ENCODE measurements around the gene REN. TPM values are rescaled to one million over a fixed set of nuclear protein-coding genes. Genes with fewer than 3 reads are reported as not detected.

The REN gene
- total and polyA plus RNA-seq, 2 donors (not counting 1 experiment from before 2014, with no cell fraction given), result 0.17 to 0.20 TPM

- no peaks in the 10 kb centered on the region for H3K9me3 ChIP-seq (ENCODE audit: control insufficient read depth, insufficient read depth, low read depth, low read length)
- H3K4me1 ChIP-seq (ENCODE audit: control insufficient read depth, extremely low read depth, insufficient read depth, low read length), result peaks cover 3% of the 10 kb centered on the region
- H3K27ac ChIP-seq (ENCODE audit: insufficient read depth, low read length), result no peak overlapping the region
- TF ChIP-seq CTCF (conservative IDR thresholded peaks at IDR 0.05 in 1 of 2, IDR thresholded peaks at IDR 0.05 in 1 of 2; ENCODE audit: low read depth in 1 of 2, low read length in 2 of 2), result no peak
- no peak for TF ChIP-seq EZH2 (IDR thresholded peaks at IDR 0.05; ENCODE audit: low read length, missing control alignments)
- no peak overlapping the region for H3K4me3 ChIP-seq (replicated peaks in 1 of 4; ENCODE audit: control extremely low read depth in 1 of 4, insufficient read depth in 1 of 4, low read depth in 3 of 4, low read length in 4 of 4)
- no peaks in the 10 kb centered on the region for H3K79me2 ChIP-seq (ENCODE audit: control insufficient read depth, insufficient read depth, low read length)
- DNase-seq (ENCODE audit: low read depth in 2 of 2), result peak; percentile 17 to 88
- no peak overlapping the region for H2AFZ ChIP-seq (ENCODE audit: low read length)
- H3K27me3 ChIP-seq (ENCODE audit: control insufficient read depth, insufficient read depth, low read length), result peaks cover 7% of the 10 kb centered on the region
- H4K20me1 ChIP-seq (ENCODE audit: control insufficient read depth, extremely low read depth, insufficient read depth, low read length), result no peaks in the 10 kb centered on the region
- peak overlapping the region; percentile 8 for H3K4me2 ChIP-seq (ENCODE audit: extremely low read depth, insufficient read depth, low read length)
- H3K9ac ChIP-seq (ENCODE audit: insufficient read depth, low read length), result no peak overlapping the region
- H3K36me3 ChIP-seq (ENCODE audit: control insufficient read depth, insufficient read depth, low read length), result no peaks in the 10 kb centered on the region
These were observed 32.5 kb upstream of the REN start for GRCh38 chr1:204198348-204199340.

GRCh38 chr1:204197068-204197467 is 30.9 kb upstream of the REN start:
- peaks cover 3% of the 10 kb centered on the region for H3K4me1 ChIP-seq (ENCODE audit: control insufficient read depth, extremely low read depth, insufficient read depth, low read length)
- no peak for TF ChIP-seq CTCF (conservative IDR thresholded peaks at IDR 0.05 in 1 of 2, IDR thresholded peaks at IDR 0.05 in 1 of 2; ENCODE audit: low read depth in 1 of 2, low read length in 2 of 2)
- TF ChIP-seq EZH2 (IDR thresholded peaks at IDR 0.05; ENCODE audit: low read length, missing control alignments), result no peak
- no peak overlapping the region for H3K27ac ChIP-seq (ENCODE audit: insufficient read depth, low read length)
- no peak overlapping the region for H3K9ac ChIP-seq (ENCODE audit: insufficient read depth, low read length)
- H2AFZ ChIP-seq (ENCODE audit: low read length), result no peak overlapping the region
- H3K4me2 ChIP-seq (ENCODE audit: extremely low read depth, insufficient read depth, low read length), result no peak overlapping the region
- no peaks in the 10 kb centered on the region for H4K20me1 ChIP-seq (ENCODE audit: control insufficient read depth, extremely low read depth, insufficient read depth, low read length)
- no peaks in the 10 kb centered on the region for H3K9me3 ChIP-seq (ENCODE audit: control insufficient read depth, insufficient read depth, low read depth, low read length)
- DNase-seq (ENCODE audit: low read depth in 2 of 2), result no peak
- H3K27me3 ChIP-seq (ENCODE audit: control insufficient read depth, insufficient read depth, low read length), result peaks cover 6% of the 10 kb centered on the region
- no peaks in the 10 kb centered on the region for H3K36me3 ChIP-seq (ENCODE audit: control insufficient read depth, insufficient read depth, low read length)
- H3K79me2 ChIP-seq (ENCODE audit: control insufficient read depth, insufficient read depth, low read length), result no peaks in the 10 kb centered on the region
- no peak overlapping the region for H3K4me3 ChIP-seq (replicated peaks in 1 of 4; ENCODE audit: control extremely low read depth in 1 of 4, insufficient read depth in 1 of 4, low read depth in 3 of 4, low read length in 4 of 4)

DNA sequence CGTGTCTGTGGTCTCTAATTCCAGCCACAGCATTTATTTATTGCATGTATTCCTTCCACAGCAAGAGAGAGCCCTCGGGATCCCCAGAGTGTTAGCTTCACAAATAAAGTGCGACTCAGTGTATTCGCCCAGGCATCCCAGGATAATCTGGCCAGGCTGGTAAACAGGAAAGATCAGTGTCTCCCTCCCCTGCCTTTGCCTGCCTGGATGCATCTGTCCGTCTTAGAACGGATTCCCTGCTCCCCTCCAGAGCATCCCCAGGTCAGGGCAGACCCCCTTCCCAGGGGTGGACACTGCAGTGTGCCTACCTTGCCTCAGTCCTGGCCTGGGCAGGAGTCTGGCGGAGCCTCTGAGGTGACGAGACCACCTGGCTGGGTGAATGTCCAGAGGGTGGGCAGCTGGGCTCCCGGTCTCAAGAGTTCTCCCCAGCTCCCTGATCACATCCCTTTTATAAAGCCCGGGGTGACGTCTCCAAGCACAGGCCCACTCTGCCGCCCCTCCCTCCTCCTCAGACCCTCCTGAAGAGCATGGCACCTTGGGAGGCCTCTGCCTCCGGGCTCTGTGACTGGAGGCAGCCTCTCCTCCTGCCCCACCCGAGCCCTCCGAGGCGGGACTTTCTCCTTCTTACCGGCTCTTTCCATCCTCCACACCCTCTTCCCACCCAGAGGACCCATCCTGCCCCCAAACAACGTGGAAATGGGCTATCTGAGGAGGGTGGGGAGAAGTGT is 30.1 kb upstream of the REN start, which contains the start of gene KISS1:
Gene KISS1 (minus strand): TSS at position 424 of the 728 bp plus-strand sequence. CDS start 3,615 bp downstream, outside the sequence.
- Histone ChIP-seq H3K79me2 (ENCODE audit: control insufficient read depth, insufficient read depth, low read length) (no peaks in the 10 kb centered on the region), H3K36me3 (ENCODE audit: control insufficient read depth, insufficient read depth, low read length) (no peaks in the 10 kb centered on the region), H3K4me2 (ENCODE audit: extremely low read depth, insufficient read depth, low read length) (no peak within 1 kb of the TSS), H3K9me3 (ENCODE audit: control insufficient read depth, insufficient read depth, low read depth, low read length) (no peaks in the 10 kb centered on the region), H3K4me3 (replicated peaks in 1 of 4; ENCODE audit: control extremely low read depth in 1 of 4, insufficient read depth in 1 of 4, low read depth in 3 of 4, low read length in 4 of 4) (no peak within 1 kb of the TSS), H3K27me3 (ENCODE audit: control insufficient read depth, insufficient read depth, low read length) (peaks cover 9% of the 10 kb centered on the region), H3K4me1 (ENCODE audit: control insufficient read depth, extremely low read depth, insufficient read depth, low read length) (peaks cover 3% of the 10 kb centered on the region), H4K20me1 (ENCODE audit: control insufficient read depth, extremely low read depth, insufficient read depth, low read length) (no peaks in the 10 kb centered on the region), H2AFZ (ENCODE audit: low read length) (no peak within 1 kb of the TSS), H3K27ac (ENCODE audit: insufficient read depth, low read length) (no peak within 1 kb of the TSS), H3K9ac (ENCODE audit: insufficient read depth, low read length) (no peak within 1 kb of the TSS)
- DNase-seq (ENCODE audit: low read depth in 2 of 2), result no peak
- TF ChIP-seq CTCF (conservative IDR thresholded peaks at IDR 0.05 in 1 of 2, IDR thresholded peaks at IDR 0.05 in 1 of 2; ENCODE audit: low read depth in 1 of 2, low read length in 2 of 2), result no peak
- TF ChIP-seq EZH2 (IDR thresholded peaks at IDR 0.05; ENCODE audit: low read length, missing control alignments), result no peak
